SK-N-MC (cell line): ENCODE results near the gene DNAJA1.

ENCODE experiments used
- DNase-seq: peaks from one replicate; pipeline ENCODE4 v3.0.0-alpha.2; 2011; ENCODE audit warnings: low read depth, low spot score
- H3K27ac ChIP-seq: fragments of 200-600 bp; sonication (generic); 2 replicates; pipeline ENCODE4 v1.5.1; 2016; ENCODE audit warnings: mixed run types
- H3K36me3 ChIP-seq: fragments of 200-600 bp; sonication (generic); 2 replicates; pipeline ENCODE4 v1.6.1; 2017; ENCODE audit warnings: antibody characterized with exemption, low read length, mixed read lengths; ENCODE audit not compliant: insufficient read depth
- H3K4me3 ChIP-seq: fragments of 200-600 bp; sonication (generic); 2 replicates; pipeline ENCODE4 v1.5.1; 2016
- H3K9ac ChIP-seq: fragments of 200-600 bp; sonication (generic); 2 replicates; pipeline ENCODE4 v1.8.0; 2017; ENCODE audit warnings: mixed run types, mixed read lengths; ENCODE audit not compliant: insufficient read length
- H3K9me3 ChIP-seq: fragments of 200-600 bp; sonication (generic); 2 replicates; pipeline ENCODE4 v1.6.1; 2017; ENCODE audit warnings: low read depth, mild to moderate bottlenecking, antibody characterized with exemption, low read length, moderate library complexity, mixed read lengths
- EZH2 ChIP-seq: fragments of 200-600 bp; sonication (generic); IDR thresholded peaks from one replicate; pipeline ENCODE4 v1.6.1; 2017; ENCODE audit warnings: antibody characterized with exemption
- FOXP2 ChIP-seq: optimal IDR thresholded peaks from 2 replicates; pipeline ENCODE3; 2011; ENCODE audit warnings: mild to moderate bottlenecking, moderate library complexity; ENCODE audit not compliant: insufficient read depth; ENCODE audit errors: extremely low read length, control extremely low read depth
- POLR2AphosphoS5 ChIP-seq: IDR thresholded peaks from 2 replicates; pipeline ENCODE4 v1.6.1; 2012; ENCODE audit warnings: mild to moderate bottlenecking, low read depth, low read length, borderline replicate concordance

Gene DNAJA1

GRCh38 chr9:33040792-33041431, 15.8 kb downstream of the DNAJA1 start:
- DNase-seq: no peak
- TF ChIP-seq EZH2 (no peak), FOXP2 (no peak), POLR2AphosphoS5 (no peak)
- H3K36me3 ChIP-seq: peaks cover 45% of the 10 kb centered on the region
- H3K9ac ChIP-seq: no peak overlapping the region
- no peak overlapping the region for H3K4me3 ChIP-seq
- peak overlapping the region; percentile 84; the same call in 1 of the 2 replicates for H3K27ac ChIP-seq
- H3K9me3 ChIP-seq: no peaks in the 10 kb centered on the region

DNA sequence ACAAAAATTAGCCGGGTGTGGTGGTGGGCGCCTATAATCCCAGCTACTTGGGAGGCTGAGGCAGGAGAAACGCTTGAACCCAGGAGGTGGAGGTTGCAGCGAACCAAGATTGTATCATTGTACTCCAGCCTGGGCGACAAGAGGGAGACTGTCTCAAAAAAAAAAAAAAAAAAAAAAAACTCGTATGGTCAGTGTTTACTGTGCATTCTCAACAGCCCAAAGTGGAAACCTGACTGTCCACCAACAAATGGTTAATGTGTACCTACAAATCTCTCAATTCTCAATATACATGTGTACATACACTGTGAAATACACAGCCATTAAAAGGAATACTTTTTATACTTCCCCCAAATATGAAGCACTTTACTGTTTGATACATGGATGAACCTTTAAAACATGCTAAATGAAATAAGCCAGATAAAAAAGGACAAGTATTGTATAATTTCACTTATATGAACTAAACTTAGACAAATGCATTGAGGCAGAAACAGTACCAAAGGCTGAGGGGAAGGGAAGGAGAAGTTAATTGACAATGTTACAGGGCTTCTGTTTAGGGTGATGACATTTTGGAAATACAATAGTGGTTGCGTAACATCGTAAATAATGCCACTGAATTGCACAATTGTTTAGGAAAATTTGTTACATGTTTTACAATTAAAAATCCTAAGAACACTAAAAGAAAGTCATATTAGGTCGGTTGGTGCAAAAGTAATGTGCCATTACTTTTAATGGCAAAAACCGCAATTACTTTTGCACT, 16.5 kb downstream of the DNAJA1 start:
- Histone ChIP-seq H3K27ac (peak overlapping the region; percentile 84), H3K4me3 (no peak overlapping the region), H3K36me3 (peaks cover 43% of the 10 kb centered on the region), H3K9me3 (no peaks in the 10 kb centered on the region), H3K9ac (no peak overlapping the region)
- no peak for DNase-seq
- TF ChIP-seq EZH2 (no peak), FOXP2 (no peak), POLR2AphosphoS5 (no peak)

DNA sequence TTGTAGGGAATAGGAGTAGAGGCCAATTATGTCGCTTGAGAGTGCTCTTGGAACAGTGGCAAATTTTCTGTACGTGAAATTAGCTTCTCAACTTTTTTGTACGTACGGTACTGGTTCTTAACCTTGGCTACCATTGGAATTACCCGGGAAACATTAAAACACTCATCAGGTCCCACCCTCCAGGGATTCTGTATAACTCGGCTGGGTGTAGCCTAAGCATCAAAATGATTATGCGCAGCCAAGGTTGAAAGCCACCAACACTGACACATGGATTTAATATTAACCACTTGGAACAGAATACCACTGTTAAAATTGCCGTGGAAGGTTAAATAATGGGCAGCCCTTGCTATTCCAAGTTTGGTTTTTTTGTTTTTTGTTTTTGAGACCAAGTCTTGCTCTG, 17.4 kb downstream of the DNAJA1 start:
- DNase-seq: no peak
- Histone ChIP-seq H3K4me3 (no peak overlapping the region), H3K36me3 (peaks cover 40% of the 10 kb centered on the region), H3K9me3 (no peaks in the 10 kb centered on the region), H3K27ac (peak overlapping the region; percentile 84), H3K9ac (no peak overlapping the region)
- TF ChIP-seq POLR2AphosphoS5: 0 out of 2 replicates have a peak, but pooled peaks have one; percentile 9
- no peak for TF ChIP-seq FOXP2

DNA sequence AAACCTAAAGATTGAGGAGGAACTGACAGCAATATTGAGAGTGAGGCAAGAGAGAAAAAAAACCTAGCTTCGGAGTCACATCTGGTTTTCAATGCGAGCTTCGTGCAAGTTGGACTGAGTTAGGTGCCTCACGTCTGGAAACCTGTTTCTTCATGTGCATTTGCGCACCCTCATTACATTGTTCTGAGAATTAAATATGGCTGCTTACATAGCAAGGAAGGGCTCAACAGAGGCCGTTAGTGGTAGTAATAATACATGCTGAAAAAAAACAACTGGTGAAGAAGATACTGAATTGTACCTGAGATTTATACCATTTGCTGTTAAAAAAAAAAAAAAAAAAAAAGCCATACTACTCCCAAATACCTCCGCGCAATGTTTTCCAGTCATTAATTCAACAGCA, 18.6 kb downstream of the DNAJA1 start:
- TF ChIP-seq FOXP2: no peak
- TF ChIP-seq POLR2AphosphoS5: no peak; the same call in 1 of the 2 replicates
- TF ChIP-seq EZH2: no peak
- Histone ChIP-seq H3K27ac (peak overlapping the region; percentile 84; the same call in 1 of the 2 replicates), H3K9me3 (no peaks in the 10 kb centered on the region), H3K36me3 (peaks cover 37% of the 10 kb centered on the region), H3K9ac (no peak overlapping the region), H3K4me3 (peak overlapping the region; percentile 76)
- no peak for DNase-seq

GRCh38 chr9:33044162-33044673, 19.1 kb downstream of the DNAJA1 start:
- peak overlapping the region; percentile 76 for H3K4me3 ChIP-seq
- peak; percentile 53; the same call in 1 of the 2 replicates for TF ChIP-seq POLR2AphosphoS5
- TF ChIP-seq EZH2: no peak
- TF ChIP-seq FOXP2: no peak
- H3K36me3 ChIP-seq: peaks cover 36% of the 10 kb centered on the region
- DNase-seq: peak; percentile 28
- H3K9me3 ChIP-seq: no peaks in the 10 kb centered on the region
- H3K9ac ChIP-seq: peak overlapping the region; percentile 66
- peak overlapping the region; percentile 84; the same call in 1 of the 2 replicates for H3K27ac ChIP-seq

- Histone ChIP-seq H3K9me3 (no peaks in the 10 kb centered on the region), H3K4me3 (peak overlapping the region; percentile 76), H3K36me3 (peaks cover 39% of the 10 kb centered on the region), H3K9ac (peak overlapping the region; percentile 66), H3K27ac (0 out of 2 replicates have a peak overlapping the region, but pooled peaks have one; percentile 42)
- DNase-seq: no peak
- no peak for TF ChIP-seq POLR2AphosphoS5
- no peak for TF ChIP-seq FOXP2
- TF ChIP-seq EZH2: no peak
These were observed 19.7 kb downstream of the DNAJA1 start for GRCh38 chr9:33044677-33045282.

- no peak for TF ChIP-seq EZH2
- no peak for TF ChIP-seq POLR2AphosphoS5
- TF ChIP-seq FOXP2: no peak
- H3K9ac ChIP-seq: no peak overlapping the region
- no peaks in the 10 kb centered on the region for H3K9me3 ChIP-seq
- H3K27ac ChIP-seq: no peak overlapping the region
- no peak overlapping the region for H3K4me3 ChIP-seq
- DNase-seq: no peak
- peaks cover 34% of the 10 kb centered on the region for H3K36me3 ChIP-seq
These were observed 21.0 kb downstream of the DNAJA1 start for GRCh38 chr9:33046061-33046460.

DNA sequence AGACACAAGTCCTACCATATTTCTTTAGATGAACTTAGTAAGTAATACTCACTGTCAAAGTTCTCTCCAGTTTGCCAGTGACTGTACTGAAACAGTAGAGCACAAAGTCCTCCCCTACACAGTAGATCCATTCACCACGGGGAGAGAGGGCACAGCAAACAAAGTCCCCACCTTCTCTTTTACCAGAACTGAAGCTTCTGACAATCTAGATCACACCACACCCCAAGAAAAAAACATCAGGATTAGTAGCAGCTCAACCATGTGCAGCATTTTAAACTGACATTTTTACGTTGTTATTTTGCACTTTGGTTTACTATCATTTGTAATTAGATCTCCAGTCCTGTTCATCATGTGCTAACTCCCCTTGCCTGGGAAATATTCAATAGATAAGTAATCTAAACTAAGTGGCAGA, 23.0 kb downstream of the DNAJA1 start:
- TF ChIP-seq FOXP2: no peak
- TF ChIP-seq POLR2AphosphoS5: no peak
- TF ChIP-seq EZH2: no peak
- no peak overlapping the region for H3K9ac ChIP-seq
- no peak for DNase-seq
- no peaks in the 10 kb centered on the region for H3K9me3 ChIP-seq
- no peak overlapping the region for H3K4me3 ChIP-seq
- peaks cover 48% of the 10 kb centered on the region for H3K36me3 ChIP-seq
- H3K27ac ChIP-seq: no peak overlapping the region
